Chondrocyte (in vitro differentiated cells): ENCODE results near the gene DCAF7. TPM values are rescaled to one million over a fixed set of nuclear protein-coding genes. Genes with fewer than 3 reads are reported as not detected.

Experiments
- DNase-seq: peaks from one replicate; pipeline ENCODE4 v3.0.0; 2021; ENCODE audit warnings: mixed read lengths, low spot score
- H3K27ac Mint-ChIP-seq: one replicate; pipeline ENCODE4 v1.8.0; 2021; ENCODE audit warnings: mild to moderate bottlenecking, moderate library complexity, mixed read lengths; ENCODE audit not compliant: unreplicated experiment
- H3K27me3 Mint-ChIP-seq: 2 replicates; pipeline ENCODE4 v1.8.0; 2021; ENCODE audit warnings: low read depth, mixed read lengths
- H3K36me3 Mint-ChIP-seq: 2 replicates; pipeline ENCODE4 v1.8.0; 2021; ENCODE audit warnings: low read depth, mixed read lengths
- H3K4me1 Mint-ChIP-seq: 2 replicates; pipeline ENCODE4 v1.8.0; 2021; ENCODE audit warnings: low read depth, mild to moderate bottlenecking, mixed read lengths
- H3K4me3 Mint-ChIP-seq: one replicate; pipeline ENCODE4 v1.8.0; 2021; ENCODE audit warnings: mild to moderate bottlenecking, moderate library complexity, mixed read lengths; ENCODE audit not compliant: unreplicated experiment
- H3K9me3 Mint-ChIP-seq: 2 replicates; pipeline ENCODE4 v1.8.0; 2021; ENCODE audit warnings: low read depth, mixed read lengths
- total RNA-seq: library from RNA; stranded (reverse); gene quantifications from 3 replicates; pipeline ENCODE4 v1.2.1, GENCODE V29; 2021
- TF ChIP-seq, protein P1 (sequence below): fragments of 200-600 bp; sonication (generic); IDR thresholded peaks from 2 replicates; pipeline ENCODE4 v1.5.0; 2021; ENCODE audit warnings: antibody characterized with exemption, mild to moderate bottlenecking, moderate library complexity

The DCAF7 gene
- total RNA-seq, 1 donor from 2014 or later, result 70.4 TPM

DNA sequence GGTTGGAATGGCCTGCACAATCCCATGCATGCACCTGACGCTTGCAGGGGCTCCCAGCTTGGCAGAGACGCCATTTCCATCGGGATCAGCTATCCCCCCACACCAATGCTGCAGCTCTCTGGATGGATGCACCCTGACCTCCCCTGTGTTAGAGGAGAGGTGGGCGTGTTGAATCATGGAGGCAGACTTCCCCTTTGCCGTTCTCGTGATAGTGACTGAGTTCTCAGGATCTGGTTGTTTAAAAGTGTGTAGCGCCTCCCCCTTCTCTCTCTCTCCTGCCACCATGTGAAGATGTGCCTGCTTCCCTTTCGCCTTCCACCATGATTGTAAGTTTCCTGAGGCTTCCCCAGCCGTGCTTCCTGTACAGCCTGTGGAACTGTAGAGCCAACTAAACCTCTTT, 44.9 kb upstream of the DCAF7 start:
- Mint-ChIP-seq H3K4me3 (no peak overlapping the region), H3K27me3 (peaks cover 56% of the 10 kb centered on the region), H3K4me1 (no peaks in the 10 kb centered on the region), H3K9me3 (peaks cover 5% of the 10 kb centered on the region), H3K36me3 (peaks cover 1% of the 10 kb centered on the region), H3K27ac (no peak overlapping the region)
- DNase-seq, result no peak
- TF ChIP-seq, protein P1, sequence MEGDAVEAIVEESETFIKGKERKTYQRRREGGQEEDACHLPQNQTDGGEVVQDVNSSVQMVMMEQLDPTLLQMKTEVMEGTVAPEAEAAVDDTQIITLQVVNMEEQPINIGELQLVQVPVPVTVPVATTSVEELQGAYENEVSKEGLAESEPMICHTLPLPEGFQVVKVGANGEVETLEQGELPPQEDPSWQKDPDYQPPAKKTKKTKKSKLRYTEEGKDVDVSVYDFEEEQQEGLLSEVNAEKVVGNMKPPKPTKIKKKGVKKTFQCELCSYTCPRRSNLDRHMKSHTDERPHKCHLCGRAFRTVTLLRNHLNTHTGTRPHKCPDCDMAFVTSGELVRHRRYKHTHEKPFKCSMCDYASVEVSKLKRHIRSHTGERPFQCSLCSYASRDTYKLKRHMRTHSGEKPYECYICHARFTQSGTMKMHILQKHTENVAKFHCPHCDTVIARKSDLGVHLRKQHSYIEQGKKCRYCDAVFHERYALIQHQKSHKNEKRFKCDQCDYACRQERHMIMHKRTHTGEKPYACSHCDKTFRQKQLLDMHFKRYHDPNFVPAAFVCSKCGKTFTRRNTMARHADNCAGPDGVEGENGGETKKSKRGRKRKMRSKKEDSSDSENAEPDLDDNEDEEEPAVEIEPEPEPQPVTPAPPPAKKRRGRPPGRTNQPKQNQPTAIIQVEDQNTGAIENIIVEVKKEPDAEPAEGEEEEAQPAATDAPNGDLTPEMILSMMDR, result no peak

- Mint-ChIP-seq H3K27ac (no peak overlapping the region), H3K9me3 (peaks cover 5% of the 10 kb centered on the region), H3K27me3 (peaks cover 47% of the 10 kb centered on the region), H3K4me1 (no peaks in the 10 kb centered on the region), H3K4me3 (no peak overlapping the region), H3K36me3 (peaks cover 1% of the 10 kb centered on the region)
- DNase-seq, result no peak
- TF ChIP-seq, protein P1, result no peak
Measured at GRCh38 chr17:63506627-63507026, 43.6 kb upstream of the DCAF7 start.

GRCh38 chr17:63511331-63511730, 38.9 kb upstream of the DCAF7 start:
- H3K27me3 Mint-ChIP-seq, result peaks cover 34% of the 10 kb centered on the region
- no peaks in the 10 kb centered on the region for H3K36me3 Mint-ChIP-seq

GRCh38 chr17:63512388-63512787, 37.9 kb upstream of the DCAF7 start:
- Mint-ChIP-seq H3K27ac (no peak overlapping the region), H3K4me3 (no peak overlapping the region), H3K27me3 (peaks cover 38% of the 10 kb centered on the region), H3K9me3 (no peaks in the 10 kb centered on the region), H3K4me1 (peaks cover 6% of the 10 kb centered on the region), H3K36me3 (peaks cover 2% of the 10 kb centered on the region)
- DNase-seq, result no peak
- TF ChIP-seq, protein P1, result no peak

More at GRCh38 chr17:63511331-63511730, 38.9 kb upstream of the DCAF7 start:
- Mint-ChIP-seq H3K27ac (no peak overlapping the region), H3K9me3 (no peaks in the 10 kb centered on the region), H3K4me3 (no peak overlapping the region), H3K4me1 (no peaks in the 10 kb centered on the region)
- TF ChIP-seq, protein P1, result no peak
- no peak for DNase-seq

DNA sequence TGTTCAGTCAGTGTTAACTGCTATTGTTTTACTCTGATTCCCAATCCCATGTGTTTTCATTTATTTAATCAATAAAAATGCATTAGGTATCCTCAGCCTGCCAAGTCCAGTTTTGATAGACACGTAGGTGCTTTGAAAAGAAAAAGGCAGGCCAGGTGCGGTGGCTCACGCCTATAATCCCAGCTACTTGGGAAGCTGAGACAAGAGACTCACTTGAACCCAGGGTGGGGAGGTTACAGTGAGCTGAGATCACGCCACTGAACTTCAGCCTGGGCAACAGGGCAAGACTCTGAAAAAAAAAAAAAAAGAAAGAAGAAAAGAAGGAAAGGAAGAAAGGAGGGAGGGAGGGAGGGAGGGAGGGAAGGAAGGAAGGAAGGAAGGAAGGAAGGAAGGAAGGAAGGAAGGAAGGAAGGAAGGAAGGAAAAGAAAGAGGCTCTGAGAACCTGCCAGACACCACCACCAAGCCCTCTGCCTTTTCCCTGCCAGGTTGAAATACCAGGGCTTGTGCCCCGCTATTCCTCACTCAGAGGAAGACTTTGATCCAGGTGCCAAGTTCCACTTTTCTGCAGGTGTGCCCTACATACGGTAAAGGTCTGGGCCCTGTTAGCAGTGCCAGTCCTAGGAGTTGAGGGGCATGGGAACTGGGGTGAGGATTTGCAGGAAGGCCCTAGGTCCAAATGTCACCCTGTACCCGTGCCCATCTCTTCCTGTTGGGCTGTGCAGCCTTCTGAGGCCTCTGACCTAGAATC, 37.2 kb upstream of the DCAF7 start:
- Mint-ChIP-seq H3K27me3 (peaks cover 38% of the 10 kb centered on the region), H3K36me3 (peaks cover 2% of the 10 kb centered on the region), H3K4me3 (no peak overlapping the region), H3K4me1 (peaks cover 6% of the 10 kb centered on the region), H3K9me3 (no peaks in the 10 kb centered on the region), H3K27ac (no peak overlapping the region)
- DNase-seq, result no peak
- TF ChIP-seq, protein P1, result no peak
